ENCODE results near the gene NELL1. TPM values are rescaled to one million over a fixed set of nuclear protein-coding genes. Genes with fewer than 3 reads are reported as not detected.

NELL1 gene
- total and polyA plus RNA-seq, 2 experiments from 2014 or later: 1.6 TPM; not detected in 1

GRCh38 chr11:21369947-21370346 lies 700.6 kb downstream of the NELL1 start:
- Histone ChIP-seq H4K20me1 (replicated peaks; ENCODE audit: insufficient read depth) (no peaks in the 10 kb centered on the region), H2AFZ (no peak overlapping the region), H3K4me3 (no peak overlapping the region), H3K79me2 (replicated peaks; ENCODE audit: insufficient read depth) (no peaks in the 10 kb centered on the region), H3K9me2 (ENCODE audit: insufficient read depth) (no peaks in the 10 kb centered on the region), H3K36me3 (ENCODE audit: insufficient read depth) (no peaks in the 10 kb centered on the region), H3F3A (replicated peaks; ENCODE audit: low read depth) (no peaks in the 10 kb centered on the region), H3K27me3 (ENCODE audit: insufficient read depth) (no peaks in the 10 kb centered on the region), H3K27ac (ENCODE audit: low read depth) (no peak overlapping the region), H3K4me2 (no peak overlapping the region), H3K4me1 (ENCODE audit: insufficient read depth) (no peaks in the 10 kb centered on the region)
- Mint-ChIP-seq H3K4me3 (no peak overlapping the region), H3K27ac (no peak overlapping the region), H3K9me3 (no peaks in the 10 kb centered on the region), H3K36me3 (ENCODE audit: low read depth) (no peaks in the 10 kb centered on the region), H3K4me1 (no peaks in the 10 kb centered on the region; the same call in 2 of the 3 replicates), H3K27me3 (ENCODE audit: insufficient read depth, low read depth, poor library complexity) (no peaks in the 10 kb centered on the region)
- DNase-seq (ENCODE audit: low spot score) (no peak), ATAC-seq (no peak)
- TF ChIP-seq ETS1 (IDR thresholded peaks at IDR 0.05): no peak
- TF ChIP-seq CREB1 (CRISPR knock-in tag; IDR thresholded peaks at IDR 0.05; ENCODE audit: low read depth): no peak
- TF ChIP-seq POLR2AphosphoS5 (IDR thresholded peaks at IDR 0.05; ENCODE audit: low read depth): no peak
- no peak for TF ChIP-seq ZNF114 (CRISPR knock-in tag; IDR thresholded peaks at IDR 0.05)
- no peak for TF ChIP-seq EZH2 (IDR thresholded peaks at IDR 0.05; ENCODE audit: low read depth, unreplicated experiment)
- TF ChIP-seq JUNB (IDR thresholded peaks at IDR 0.05; ENCODE audit: unreplicated experiment): no peak
- no peak for TF ChIP-seq STAT1 (IDR thresholded peaks at IDR 0.05; ENCODE audit: unreplicated experiment)
- no peak for TF ChIP-seq REST (IDR thresholded peaks at IDR 0.05; ENCODE audit: unreplicated experiment)
- no peak for TF ChIP-seq ZNF462 (CRISPR knock-in tag; IDR thresholded peaks at IDR 0.05)
- TF ChIP-seq EZH2phosphoT487 (IDR thresholded peaks at IDR 0.05; ENCODE audit: unreplicated experiment): no peak
- no peak for TF ChIP-seq ZNF331 (CRISPR knock-in tag; IDR thresholded peaks at IDR 0.05; ENCODE audit: low read depth)
- TF ChIP-seq CTCF (conservative IDR thresholded peaks at IDR 0.05; ENCODE audit: low read depth in 2 of 2): no peak
- no peak for TF ChIP-seq NANOG (IDR thresholded peaks at IDR 0.05; ENCODE audit: borderline replicate concordance)

Data from GM23338 (cell line).